ENCODE measurements around the gene TBL1X. TPM values are rescaled to one million over a fixed set of nuclear protein-coding genes. Genes with fewer than 3 reads are reported as not detected.

The TBL1X gene
- total and polyA plus RNA-seq, 2 donors (not counting 1 experiment from before 2014, with no cell fraction given): 8.8 to 65.1 TPM

DNA sequence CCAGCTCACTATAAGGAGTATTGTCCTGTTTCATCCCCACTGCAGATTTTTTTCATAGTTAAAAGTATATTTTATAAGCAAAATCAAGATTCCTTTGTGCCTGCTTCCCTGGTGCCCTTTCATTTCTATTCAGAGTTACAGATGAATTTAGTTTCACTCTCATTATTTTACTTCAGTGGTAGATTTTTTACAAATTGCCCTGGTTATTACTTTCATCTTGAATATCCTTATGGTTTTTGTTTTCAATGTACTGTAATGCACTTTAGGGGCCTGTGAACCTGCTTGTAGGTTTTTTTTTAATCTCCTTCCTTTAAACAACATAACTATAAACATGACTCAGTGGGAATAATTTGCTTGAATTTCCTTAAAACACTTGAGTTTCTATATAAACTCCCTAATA lies 174.0 kb downstream of the TBL1X start:
- no peak overlapping the region for H3K27ac Mint-ChIP-seq
- Histone ChIP-seq H3K36me3 (replicated peaks in 1 of 2; ENCODE audit: control extremely low read depth in 1 of 2, control insufficient read depth in 1 of 2, extremely low read depth in 1 of 2, insufficient read depth in 2 of 2, low read length in 1 of 2) (no peaks in the 10 kb centered on the region), H3K4me1 (ENCODE audit: control insufficient read depth in 2 of 2, insufficient read depth in 2 of 2, low read length in 2 of 2) (peaks cover 0 to 3% of the 10 kb centered on the region in 2 donors), H3K27ac (ENCODE audit: low read length in 2 of 2) (no peak overlapping the region), H4K20me1 (ENCODE audit: control insufficient read depth, insufficient read depth, low read length, poor library complexity, severe bottlenecking) (peaks cover 12% of the 10 kb centered on the region), H3K4me2 (replicated peaks; ENCODE audit: low read depth, low read length, poor library complexity, severe bottlenecking) (no peak overlapping the region), H2AFZ (ENCODE audit: insufficient read depth, low read depth, low read length, poor library complexity, severe bottlenecking) (no peak overlapping the region), H3K79me2 (ENCODE audit: control insufficient read depth, insufficient read depth, low read length) (peaks cover 3% of the 10 kb centered on the region), H3K27me3 (replicated peaks in 1 of 4; ENCODE audit: control extremely low read depth in 1 of 4, control insufficient read depth in 3 of 4, insufficient read depth in 4 of 4, low read length in 3 of 4) (no peaks in the 10 kb centered on the region), H3K4me3 (ENCODE audit: control extremely low read depth in 1 of 5, extremely low read depth in 1 of 5, insufficient read depth in 1 of 5, low read depth in 2 of 5, low read length in 4 of 5) (no peak overlapping the region), H3K9ac (ENCODE audit: low read length) (no peak overlapping the region), H3K9me3 (ENCODE audit: control extremely low read depth in 1 of 3, control insufficient read depth in 2 of 3, insufficient read depth in 1 of 3, low read length in 2 of 3) (no peaks in the 10 kb centered on the region)
- POLR2A ChIA-PET: no interaction called here
- H3K9me3 Mint-ChIP-seq (ENCODE audit: insufficient read depth): no peaks in the 10 kb centered on the region
- intact Hi-C loops (cut with micrococcal nuclease): no loop called here
- no peaks in the 10 kb centered on the region for H3K27me3 Mint-ChIP-seq
- TF ChIP-seq, protein P1, sequence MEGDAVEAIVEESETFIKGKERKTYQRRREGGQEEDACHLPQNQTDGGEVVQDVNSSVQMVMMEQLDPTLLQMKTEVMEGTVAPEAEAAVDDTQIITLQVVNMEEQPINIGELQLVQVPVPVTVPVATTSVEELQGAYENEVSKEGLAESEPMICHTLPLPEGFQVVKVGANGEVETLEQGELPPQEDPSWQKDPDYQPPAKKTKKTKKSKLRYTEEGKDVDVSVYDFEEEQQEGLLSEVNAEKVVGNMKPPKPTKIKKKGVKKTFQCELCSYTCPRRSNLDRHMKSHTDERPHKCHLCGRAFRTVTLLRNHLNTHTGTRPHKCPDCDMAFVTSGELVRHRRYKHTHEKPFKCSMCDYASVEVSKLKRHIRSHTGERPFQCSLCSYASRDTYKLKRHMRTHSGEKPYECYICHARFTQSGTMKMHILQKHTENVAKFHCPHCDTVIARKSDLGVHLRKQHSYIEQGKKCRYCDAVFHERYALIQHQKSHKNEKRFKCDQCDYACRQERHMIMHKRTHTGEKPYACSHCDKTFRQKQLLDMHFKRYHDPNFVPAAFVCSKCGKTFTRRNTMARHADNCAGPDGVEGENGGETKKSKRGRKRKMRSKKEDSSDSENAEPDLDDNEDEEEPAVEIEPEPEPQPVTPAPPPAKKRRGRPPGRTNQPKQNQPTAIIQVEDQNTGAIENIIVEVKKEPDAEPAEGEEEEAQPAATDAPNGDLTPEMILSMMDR (IDR thresholded peaks at IDR 0.05): no peak
- no peak for TF ChIP-seq EZH2 (IDR thresholded peaks at IDR 0.05; ENCODE audit: borderline replicate concordance, insufficient read depth, low read depth, low read length, poor library complexity, severe bottlenecking)
- H3K4me3 Mint-ChIP-seq: no peak overlapping the region
- CTCF ChIA-PET: no interaction called here
- DNase-seq (no peak), ATAC-seq (ENCODE audit: low read depth) (no peak)
- peaks cover 21% of the 10 kb centered on the region for H3K4me1 Mint-ChIP-seq

DNA sequence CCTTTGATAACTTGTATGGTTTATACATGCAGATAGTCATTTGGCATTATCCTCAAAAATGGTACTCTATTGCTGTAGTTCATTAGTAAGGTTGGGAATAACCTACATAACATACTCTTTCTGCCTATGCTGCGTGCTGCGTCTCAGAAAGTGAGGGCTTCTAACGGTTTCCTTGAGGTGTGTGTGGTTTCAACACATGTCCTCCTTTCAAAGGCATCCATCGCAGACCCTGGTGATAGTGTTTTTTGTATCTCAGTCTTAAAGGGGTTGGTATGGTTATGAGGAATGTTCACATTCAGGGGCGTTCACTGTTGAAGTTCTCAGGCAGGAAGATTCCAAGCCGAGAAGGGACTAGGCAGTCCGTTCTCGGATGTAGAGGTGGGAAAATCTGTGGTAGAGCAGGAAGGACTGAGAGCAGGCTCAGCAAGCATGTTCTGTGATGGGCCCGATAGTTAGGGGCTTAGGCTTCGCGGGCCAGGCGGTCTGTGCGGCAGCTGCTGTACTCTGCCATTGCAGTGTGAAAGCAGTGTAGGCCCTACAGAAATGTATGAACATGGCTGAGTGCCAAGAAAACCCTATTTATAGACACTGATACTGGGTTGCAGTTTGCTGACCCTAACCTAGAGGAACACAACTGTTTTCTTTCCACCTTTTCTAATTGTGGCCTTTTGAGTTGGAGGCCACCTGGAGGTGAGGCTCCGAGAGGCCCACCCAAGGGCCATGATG lies 177.6 kb downstream of the TBL1X start:
- H3K4me2 ChIP-seq (replicated peaks; ENCODE audit: low read depth, low read length, poor library complexity, severe bottlenecking): no peak overlapping the region
- 91% methylated on average over 4 of the region's 14 CpGs for WGBS (ENCODE audit: insufficient coverage)

More for the DNA sequence above, 177.6 kb downstream of the TBL1X start:
- Histone ChIP-seq H3K9me3 (ENCODE audit: control extremely low read depth in 1 of 3, control insufficient read depth in 2 of 3, insufficient read depth in 1 of 3, low read length in 2 of 3) (no peaks in the 10 kb centered on the region), H2AFZ (ENCODE audit: insufficient read depth, low read depth, low read length, poor library complexity, severe bottlenecking) (no peak overlapping the region), H3K36me3 (replicated peaks in 1 of 2; ENCODE audit: control extremely low read depth in 1 of 2, control insufficient read depth in 1 of 2, extremely low read depth in 1 of 2, insufficient read depth in 2 of 2, low read length in 1 of 2) (no peaks in the 10 kb centered on the region), H3K9ac (ENCODE audit: low read length) (no peak overlapping the region), H3K27me3 (replicated peaks in 1 of 4; ENCODE audit: control extremely low read depth in 1 of 4, control insufficient read depth in 3 of 4, insufficient read depth in 4 of 4, low read length in 3 of 4) (no peaks in the 10 kb centered on the region), H4K20me1 (ENCODE audit: control insufficient read depth, insufficient read depth, low read length, poor library complexity, severe bottlenecking) (no peaks in the 10 kb centered on the region), H3K79me2 (ENCODE audit: control insufficient read depth, insufficient read depth, low read length) (no peaks in the 10 kb centered on the region), H3K4me3 (ENCODE audit: control extremely low read depth in 1 of 5, extremely low read depth in 1 of 5, insufficient read depth in 1 of 5, low read depth in 2 of 5, low read length in 4 of 5) (no peak overlapping the region), H3K27ac (ENCODE audit: low read length in 2 of 2) (no peak overlapping the region), H3K4me1 (ENCODE audit: control insufficient read depth in 2 of 2, insufficient read depth in 2 of 2, low read length in 2 of 2) (peaks cover 4 to 9% of the 10 kb centered on the region in 2 donors)
- Mint-ChIP-seq H3K9me3 (ENCODE audit: insufficient read depth) (no peaks in the 10 kb centered on the region), H3K27me3 (no peaks in the 10 kb centered on the region), H3K27ac (no peak overlapping the region), H3K4me3 (no peak overlapping the region), H3K4me1 (peaks cover 23% of the 10 kb centered on the region)
- intact Hi-C loops (cut with micrococcal nuclease): no loop called here
- ChIA-PET POLR2A (no interaction called here), CTCF (no interaction called here)
- ATAC-seq (ENCODE audit: low read depth) (no peak), DNase-seq (no peak)
- TF ChIP-seq, protein P1 (IDR thresholded peaks at IDR 0.05): no peak
- TF ChIP-seq EZH2 (IDR thresholded peaks at IDR 0.05; ENCODE audit: borderline replicate concordance, insufficient read depth, low read depth, low read length, poor library complexity, severe bottlenecking): no peak

Data from B cell (primary cell).